GM21576 (cell line): ENCODE data around the gene DTNA.
A peak's percentile ranks its signal among the peaks of the same experiment; 100 is the strongest.
"Not testable (repeated sequence)": the region's sequence is repeated elsewhere in the genome, so short reads cannot be mapped to it uniquely, and the experiment has no call there.

Source experiments
- ATAC-seq: cut with Tn5 transposase; IDR thresholded peaks from one replicate; pipeline ENCODE4 v1.9.1; 2021; ENCODE audit warnings: mild to moderate bottlenecking, moderate library complexity; ENCODE audit not compliant: unreplicated experiment

DTNA gene

GRCh38 chr18:34709750-34710441 lies at the start of gene DTNA:
Gene DTNA (plus strand): TSS chr18:34710298. CDS start chr18:34755977, 45,679 bp downstream.
- no peak for ATAC-seq

GRCh38 chr18:34660572-34660971 lies 49.5 kb upstream of the DTNA start:
- ATAC-seq, result no peak

GRCh38 chr18:34661464-34662087 lies 48.5 kb upstream of the DTNA start:
- peak; percentile 87 for ATAC-seq

GRCh38 chr18:34676816-34677574 lies 33.1 kb upstream of the DTNA start:
- no peak for ATAC-seq

GRCh38 chr18:34689750-34690149 lies 20.3 kb upstream of the DTNA start:
- ATAC-seq, result not testable (repeated sequence)

GRCh38 chr18:34691614-34692013 lies 18.5 kb upstream of the DTNA start:
- no peak for ATAC-seq

- ATAC-seq, result no peak
These were observed 15.4 kb upstream of the DTNA start for GRCh38 chr18:34694591-34695165.

- no peak for ATAC-seq
These were observed 14.8 kb upstream of the DTNA start for GRCh38 chr18:34695310-34695709.

GRCh38 chr18:34696671-34697070 lies 13.4 kb upstream of the DTNA start:
- ATAC-seq, result no peak

- ATAC-seq, result no peak
These were observed 12.9 kb upstream of the DTNA start for GRCh38 chr18:34697233-34697632.

GRCh38 chr18:34697891-34698290 lies 12.2 kb upstream of the DTNA start:
- ATAC-seq, result no peak

- ATAC-seq, result no peak
These were observed 8.2 kb upstream of the DTNA start for GRCh38 chr18:34701911-34702310.

GRCh38 chr18:34702814-34703213 lies 7.3 kb upstream of the DTNA start:
- no peak for ATAC-seq

- ATAC-seq, result no peak
These were observed 6.0 kb upstream of the DTNA start for GRCh38 chr18:34704074-34704473.

GRCh38 chr18:34704823-34705222 lies 5.3 kb upstream of the DTNA start:
- ATAC-seq, result no peak

- ATAC-seq, result no peak
These were observed 2.4 kb upstream of the DTNA start for GRCh38 chr18:34707670-34708069.

GRCh38 chr18:34709104-34709503 lies 994 bp upstream of the DTNA start:
- no peak for ATAC-seq

GRCh38 chr18:34710458-34710914 lies 388 bp downstream of the DTNA start:
- ATAC-seq, result no peak

GRCh38 chr18:34710934-34711333 lies 836 bp downstream of the DTNA start:
- no peak for ATAC-seq

- not testable (repeated sequence) for ATAC-seq
These were observed 6.0 kb downstream of the DTNA start for GRCh38 chr18:34716111-34716510.

- no peak for ATAC-seq
These were observed 8.5 kb downstream of the DTNA start for GRCh38 chr18:34718610-34719009.
